GM23248 (cell line): ENCODE measurements around the gene CPSF4. TPM values are rescaled to one million over a fixed set of nuclear protein-coding genes. Genes with fewer than 3 reads are reported as not detected.

ENCODE experiments used
- DNase-seq: peaks from one replicate; pipeline ENCODE4 v3.0.0-alpha.2; 2015
- H2AFZ ChIP-seq: fragments of 200-600 bp; sonication (generic); 2 replicates; pipeline ENCODE4 v1.6.1; 2016; ENCODE audit warnings: antibody characterized with exemption
- H3F3A ChIP-seq: fragments of 200-600 bp; sonication (generic); 2 replicates; pipeline ENCODE4 v1.6.1; 2016; ENCODE audit warnings: mild to moderate bottlenecking, antibody characterized with exemption, mixed run types; ENCODE audit not compliant: insufficient read depth
- H3K27ac ChIP-seq: fragments of 200-600 bp; sonication (generic); 2 replicates; pipeline ENCODE4 v1.5.1; 2016; ENCODE audit warnings: mild to moderate bottlenecking
- H3K27me3 ChIP-seq: fragments of 200-600 bp; sonication (generic); replicated peaks from 2 replicates; pipeline ENCODE4 v1.6.1; 2016; ENCODE audit warnings: mild to moderate bottlenecking; ENCODE audit not compliant: insufficient read depth
- H3K36me3 ChIP-seq: fragments of 200-600 bp; sonication (generic); 2 replicates; pipeline ENCODE4 v1.6.1; 2016; ENCODE audit warnings: low read depth, mild to moderate bottlenecking
- H3K4me1 ChIP-seq: fragments of 200-600 bp; sonication (generic); 2 replicates; pipeline ENCODE4 v1.6.1; 2016; ENCODE audit warnings: mild to moderate bottlenecking; ENCODE audit not compliant: insufficient read depth
- H3K4me2 ChIP-seq: fragments of 200-600 bp; sonication (generic); one replicate; pipeline ENCODE4 v1.6.1; 2016; ENCODE audit warnings: mild to moderate bottlenecking; ENCODE audit not compliant: unreplicated experiment
- H3K4me3 ChIP-seq: fragments of 200-600 bp; sonication (generic); 2 replicates; pipeline ENCODE4 v1.5.1; 2016; ENCODE audit warnings: mild to moderate bottlenecking
- H3K79me2 ChIP-seq: fragments of 200-600 bp; sonication (generic); 2 replicates; pipeline ENCODE4 v1.6.1; 2016; ENCODE audit warnings: mild to moderate bottlenecking; ENCODE audit not compliant: insufficient read depth
- H3K9ac ChIP-seq: fragments of 200-600 bp; sonication (generic); 2 replicates; pipeline ENCODE4 v1.6.1; 2016; ENCODE audit warnings: mild to moderate bottlenecking
- H3K9me2 ChIP-seq: fragments of 200-600 bp; sonication (generic); 2 replicates; pipeline ENCODE4 v1.6.1; 2016; ENCODE audit warnings: mixed run types, mild to moderate bottlenecking, moderate library complexity; ENCODE audit not compliant: insufficient read depth
- H3K9me3 ChIP-seq: fragments of 200-600 bp; sonication (generic); one replicate; pipeline ENCODE4 v1.6.1; 2017; ENCODE audit warnings: low read depth
- H4K20me1 ChIP-seq: fragments of 200-600 bp; sonication (generic); 2 replicates; pipeline ENCODE4 v1.6.0; 2016; ENCODE audit not compliant: insufficient read depth
- EZH2 ChIP-seq: fragments of 200-600 bp; sonication (generic); IDR thresholded peaks from 2 replicates; pipeline ENCODE4 v1.6.1; 2018; ENCODE audit warnings: antibody characterized with exemption, mild to moderate bottlenecking; ENCODE audit not compliant: insufficient read depth, poor library complexity, severe bottlenecking
- EZH2phosphoT487 ChIP-seq: fragments of 200-600 bp; sonication (generic); IDR thresholded peaks from 2 replicates; pipeline ENCODE4 v1.6.1; 2018; ENCODE audit warnings: antibody characterized with exemption, moderate library complexity, mild to moderate bottlenecking, low read depth; ENCODE audit not compliant: insufficient read depth
- WGBS, 2 experiments: methylation state at CpG; one replicate each; pipeline ENCODE4 v1.1.6; 2015 to 2017; ENCODE audit warnings: low lambda C conversion rate in 2 of 2, low coverage in 1 of 2; ENCODE audit errors: missing lambda C conversion rate in 2 of 2; 5-methylcytosine and 5-hydroxymethylcytosine counted together
- in situ Hi-C: fragments of 300-500 bp; cut with MboI; formaldehyde crosslinking; loops from 2 replicates; pipeline ENCODE4 v1.15.0; 2020
- polyA plus RNA-seq: library from polyadenylated mRNA; unstranded; fragments of >200 nt; fragmentation: Nextera tagmentation; extraction: Ambion mirVana; gene quantifications from 2 replicates; pipeline ENCODE4 v1.2.1, GENCODE V29; 2016
- total RNA-seq: library from RNA; depleted of rRNA; stranded (reverse); fragments of >200 nt; shearing (Covaris generic); gene quantifications from 2 replicates; pipeline ENCODE4 v1.2.3, GENCODE V29; 2014

Gene CPSF4
- total and polyA plus RNA-seq, 2 experiments from 2014 or later: 19.5 to 44.9 TPM

- no peaks in the 10 kb centered on the region for H3K9me3 ChIP-seq
- in situ Hi-C loops: no loop called here
- WGBS, 2 experiments: 94 to 100% methylated on average over 1 of the region's 1 CpG
- H3K9me2 ChIP-seq: no peaks in the 10 kb centered on the region
- H3K79me2 ChIP-seq: peaks cover 94% of the 10 kb centered on the region
- no peak for DNase-seq
- peaks cover 31% of the 10 kb centered on the region for H3K36me3 ChIP-seq
- no peaks in the 10 kb centered on the region for H3K27me3 ChIP-seq
- H3K27ac ChIP-seq: no peak overlapping the region
- H3K4me3 ChIP-seq: peak overlapping the region; percentile 100
- H3K9ac ChIP-seq: peak overlapping the region; percentile 98
- H4K20me1 ChIP-seq: 0 out of 2 replicates have a peak, but pooled peaks cover 9% of the 10 kb centered on the region
- H2AFZ ChIP-seq: no peak overlapping the region
- H3F3A ChIP-seq: peaks cover 27% of the 10 kb centered on the region
- H3K4me2 ChIP-seq: peak overlapping the region; percentile 100
- TF ChIP-seq EZH2phosphoT487 (no peak), EZH2 (no peak)
- peaks cover 31% of the 10 kb centered on the region for H3K4me1 ChIP-seq
Measured at GRCh38 chr7:99406557-99406956, 32.2 kb upstream of the CPSF4 start.

DNA sequence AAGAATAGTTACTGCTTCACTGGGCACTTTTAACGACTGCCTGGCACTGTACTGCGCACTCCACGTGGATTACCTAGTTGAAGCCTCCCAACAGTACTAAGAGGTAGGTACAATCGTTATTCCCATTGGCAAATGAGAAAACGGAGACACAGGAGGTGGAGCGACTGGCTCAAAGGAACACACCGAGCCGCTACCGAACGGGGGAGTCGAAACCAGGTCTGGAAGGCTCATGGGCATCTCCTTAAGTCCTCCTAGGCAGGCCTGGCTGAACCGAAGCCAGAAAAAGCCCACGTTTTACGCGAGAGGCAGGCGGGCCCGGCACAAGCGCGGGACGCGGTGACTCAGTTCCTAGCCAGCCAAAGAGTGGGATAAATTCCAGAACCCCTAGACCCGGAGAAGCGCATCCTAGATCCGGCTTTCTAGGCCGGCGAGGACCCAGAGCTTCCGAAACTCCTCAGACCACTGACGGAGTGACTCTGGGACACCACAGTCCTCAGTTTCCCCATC is 30.8 kb upstream of the CPSF4 start:
- peak overlapping the region; percentile 98 for H3K9ac ChIP-seq
- peak; percentile 97 for DNase-seq
- TF ChIP-seq EZH2 (no peak), EZH2phosphoT487 (no peak)
- no peaks in the 10 kb centered on the region for H3K9me3 ChIP-seq
- peak overlapping the region; percentile 100 for H3K4me2 ChIP-seq
- H3K27ac ChIP-seq: peak overlapping the region; percentile 96
- peak overlapping the region; percentile 100 for H3K4me3 ChIP-seq
- no peaks in the 10 kb centered on the region for H3K27me3 ChIP-seq
- WGBS, 2 experiments: 1% methylated on average over 26 to 28 of the region's 28 CpGs
- 0 out of 2 replicates have a peak, but pooled peaks cover 9% of the 10 kb centered on the region for H4K20me1 ChIP-seq
- peaks cover 29% of the 10 kb centered on the region for H3K36me3 ChIP-seq
- peaks cover 27% of the 10 kb centered on the region for H3F3A ChIP-seq
- H3K79me2 ChIP-seq: peaks cover 95% of the 10 kb centered on the region
- H2AFZ ChIP-seq: peak overlapping the region; percentile 64
- H3K4me1 ChIP-seq: peaks cover 31% of the 10 kb centered on the region
- H3K9me2 ChIP-seq: no peaks in the 10 kb centered on the region
- in situ Hi-C loops: no loop called here

DNA sequence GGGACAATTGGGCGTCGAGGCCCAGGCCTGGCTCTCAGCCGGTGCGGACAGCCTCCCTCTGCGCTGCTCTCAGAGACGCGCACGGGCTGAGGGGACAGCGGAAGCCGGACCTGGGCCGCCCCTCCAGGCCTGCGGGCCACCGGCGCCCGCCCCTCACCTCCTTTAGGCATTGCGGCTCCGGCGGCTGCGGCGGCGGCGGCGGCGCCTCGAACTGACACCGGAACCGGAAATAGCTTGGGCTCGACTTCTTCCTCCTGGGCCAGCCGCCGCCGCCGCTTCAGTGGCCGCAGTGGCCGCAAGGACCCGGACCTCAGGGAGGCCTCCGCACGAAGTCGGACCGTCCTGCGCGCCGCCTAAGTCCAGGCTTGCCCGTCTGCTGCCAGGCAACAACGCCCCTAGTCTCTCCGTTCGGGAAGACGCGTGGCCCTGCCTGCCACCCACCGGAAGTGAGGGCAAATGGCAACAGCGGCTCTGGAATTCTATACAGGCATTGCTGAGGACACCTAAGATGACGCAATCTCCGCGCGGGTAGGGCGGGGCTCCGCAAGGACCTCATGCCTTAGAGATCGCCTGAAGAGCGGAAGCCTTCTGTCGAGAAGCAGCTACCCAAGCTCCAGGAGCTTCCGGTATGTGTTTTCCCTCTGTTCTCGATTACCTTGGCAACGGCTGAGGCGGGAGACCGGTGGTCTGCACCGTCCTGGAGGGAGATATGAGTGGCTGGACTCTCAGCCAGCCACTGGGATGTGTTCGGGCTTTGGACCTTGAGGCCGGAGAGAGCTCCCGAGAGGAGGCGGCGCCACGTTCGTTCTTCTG is 30.2 kb upstream of the CPSF4 start, which contains the start of the genes BUD31 and PDAP1:
Gene BUD31 (plus strand): TSS at position 591 of the 813 bp plus-strand sequence. CDS start 2,124 bp downstream, outside the sequence.
Gene PDAP1 (minus strand): TSS at position 219 of the 813 bp plus-strand sequence. CDS start 49 bp downstream, at position 170.
- Histone ChIP-seq H3K27me3 (no peaks in the 10 kb centered on the region), H3K36me3 (peaks cover 30% of the 10 kb centered on the region), H2AFZ (peak within 1 kb of the TSS; percentile 64), H3K9ac (peak within 1 kb of the TSS; percentile 98), H3K79me2 (peaks cover 95% of the 10 kb centered on the region), H3K9me3 (no peaks in the 10 kb centered on the region), H3K4me2 (peak within 1 kb of the TSS; percentile 100), H3K4me1 (peaks cover 31% of the 10 kb centered on the region), H3K9me2 (no peaks in the 10 kb centered on the region), H3K4me3 (peak within 1 kb of the TSS; percentile 100), H3K27ac (peak within 1 kb of the TSS; percentile 96), H3F3A (peaks cover 27% of the 10 kb centered on the region), H4K20me1 (0 out of 2 replicates have a peak, but pooled peaks cover 9% of the 10 kb centered on the region)
- in situ Hi-C loops: no loop called here
- DNase-seq: peak; percentile 97
- 1% methylated on average over 56 to 71 of the region's 72 CpGs for WGBS, 2 experiments
- no peak for TF ChIP-seq EZH2phosphoT487
- TF ChIP-seq EZH2: no peak

- Histone ChIP-seq H3K36me3 (peaks cover 34% of the 10 kb centered on the region), H3K4me2 (peak overlapping the region; percentile 100), H3K27ac (peak overlapping the region; percentile 96), H3K79me2 (peaks cover 95% of the 10 kb centered on the region), H3K9ac (peak overlapping the region; percentile 98), H3K4me3 (peak overlapping the region; percentile 100), H3K9me3 (no peaks in the 10 kb centered on the region), H2AFZ (peak overlapping the region; percentile 64), H3K9me2 (no peaks in the 10 kb centered on the region), H4K20me1 (0 out of 2 replicates have a peak, but pooled peaks cover 9% of the 10 kb centered on the region), H3K27me3 (no peaks in the 10 kb centered on the region), H3K4me1 (peaks cover 28% of the 10 kb centered on the region), H3F3A (peaks cover 28% of the 10 kb centered on the region)
- 1 to 3% methylated on average over 18 of the region's 18 CpGs for WGBS, 2 experiments
- peak; percentile 57 for DNase-seq
- in situ Hi-C loops: no loop called here
- TF ChIP-seq EZH2 (no peak), EZH2phosphoT487 (no peak)
Measured at GRCh38 chr7:99409192-99409572, 29.6 kb upstream of the CPSF4 start.
